ENCODE results near the gene DSCAM.

DNA sequence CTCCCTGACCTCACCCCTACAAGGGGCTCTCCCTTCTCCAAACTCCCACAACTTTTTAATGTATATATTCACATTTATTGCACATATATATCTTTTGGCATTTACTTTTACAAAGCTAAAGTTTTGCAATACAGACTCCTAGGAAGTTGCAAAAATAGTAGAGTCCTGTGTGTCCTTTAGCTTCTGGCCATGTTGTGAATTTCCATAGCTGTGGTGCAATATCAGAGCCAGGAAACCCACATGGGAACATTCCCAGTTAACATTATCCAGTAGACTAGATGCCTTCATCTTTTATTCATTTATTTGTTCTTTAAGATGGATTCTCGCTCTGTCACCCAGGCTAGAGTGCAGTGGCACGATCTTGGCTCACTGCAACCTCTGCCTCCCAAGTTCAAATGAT is 636.7 kb downstream of the DSCAM start:
- TF ChIP-seq, protein P1, sequence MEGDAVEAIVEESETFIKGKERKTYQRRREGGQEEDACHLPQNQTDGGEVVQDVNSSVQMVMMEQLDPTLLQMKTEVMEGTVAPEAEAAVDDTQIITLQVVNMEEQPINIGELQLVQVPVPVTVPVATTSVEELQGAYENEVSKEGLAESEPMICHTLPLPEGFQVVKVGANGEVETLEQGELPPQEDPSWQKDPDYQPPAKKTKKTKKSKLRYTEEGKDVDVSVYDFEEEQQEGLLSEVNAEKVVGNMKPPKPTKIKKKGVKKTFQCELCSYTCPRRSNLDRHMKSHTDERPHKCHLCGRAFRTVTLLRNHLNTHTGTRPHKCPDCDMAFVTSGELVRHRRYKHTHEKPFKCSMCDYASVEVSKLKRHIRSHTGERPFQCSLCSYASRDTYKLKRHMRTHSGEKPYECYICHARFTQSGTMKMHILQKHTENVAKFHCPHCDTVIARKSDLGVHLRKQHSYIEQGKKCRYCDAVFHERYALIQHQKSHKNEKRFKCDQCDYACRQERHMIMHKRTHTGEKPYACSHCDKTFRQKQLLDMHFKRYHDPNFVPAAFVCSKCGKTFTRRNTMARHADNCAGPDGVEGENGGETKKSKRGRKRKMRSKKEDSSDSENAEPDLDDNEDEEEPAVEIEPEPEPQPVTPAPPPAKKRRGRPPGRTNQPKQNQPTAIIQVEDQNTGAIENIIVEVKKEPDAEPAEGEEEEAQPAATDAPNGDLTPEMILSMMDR (IDR thresholded peaks at IDR 0.05 in 2 of 3, conservative IDR thresholded peaks at IDR 0.05 in 1 of 3; ENCODE audit: control insufficient read depth in 2 of 3, extremely low read depth in 1 of 3, insufficient read depth in 1 of 3, low read depth in 3 of 3, low read length in 3 of 3): no peak
- no peak for TF ChIP-seq NFYB (IDR thresholded peaks at IDR 0.05; ENCODE audit: insufficient read depth, low read depth, low read length)

Measured in GM12878 (cell line).